Breast epithelium (tissue), 3 donors: Measurements from ENCODE around the gene KCMF1.

Source experiments
- CTCF ChIP-seq, 3 donors: fragments of 450-650 bp; IDR thresholded peaks; one replicate each; pipeline ENCODE4 v1.5.1; 2016 to 2017; ENCODE audit warnings: antibody characterized with exemption in 3 of 3, mild to moderate bottlenecking in 3 of 3, moderate library complexity in 3 of 3
- POLR2A ChIP-seq: fragments of 450-650 bp; IDR thresholded peaks from one replicate; pipeline ENCODE4 v1.6.1; 2016; ENCODE audit warnings: antibody characterized with exemption, mild to moderate bottlenecking, moderate library complexity
- POLR2AphosphoS5 ChIP-seq, 3 donors: sonication (generic); formaldehyde crosslinking; IDR thresholded peaks; one replicate each; pipeline ENCODE4 v1.6.1; 2017; ENCODE audit warnings: antibody characterized with exemption in 3 of 3

- no peak for TF ChIP-seq CTCF (IDR thresholded peaks at IDR 0.05)
- no peak for TF ChIP-seq POLR2AphosphoS5 (IDR thresholded peaks at IDR 0.05)
- TF ChIP-seq POLR2A, result no peak
These were observed 124.1 kb downstream of the KCMF1 start for GRCh38 chr2:85095094-85095493.
